SK-N-SH treated with all-trans-retinoic acid at 6 μM for 48 hours (cell line): ENCODE results near the gene PPP2R3B.

ENCODE experiments used
- CREB5 ChIP-seq: fragments of 250-450 bp; sonication (Bioruptor Pico); IDR thresholded peaks from 2 replicates; pipeline ENCODE4 v1.5.1; 2020; ENCODE audit warnings: low read depth, mild to moderate bottlenecking, moderate library complexity
- ISL1 ChIP-seq: fragments of 250-450 bp; sonication (Bioruptor Pico); IDR thresholded peaks from 2 replicates; pipeline ENCODE4 v2.1.2; 2022; ENCODE audit warnings: mild to moderate bottlenecking, moderate library complexity
- OSR1 ChIP-seq: fragments of 250-450 bp; sonication (Bioruptor Pico); IDR thresholded peaks from 2 replicates; pipeline ENCODE4 v1.8.0; 2022; ENCODE audit warnings: moderate library complexity, mild to moderate bottlenecking, inconsistent platforms
- PATZ1 ChIP-seq: fragments of 250-450 bp; sonication (Bioruptor Pico); IDR thresholded peaks from 2 replicates; pipeline ENCODE4 v1.8.0; 2020; ENCODE audit warnings: mild to moderate bottlenecking, moderate library complexity, borderline replicate concordance
- RARB ChIP-seq: fragments of 250-450 bp; sonication (Bioruptor Pico); IDR thresholded peaks from 2 replicates; pipeline ENCODE4 v1.8.0; 2021; ENCODE audit warnings: mild to moderate bottlenecking, moderate library complexity
- TCF4 ChIP-seq: fragments of 250-450 bp; sonication (Bioruptor Pico); IDR thresholded peaks from 2 replicates; pipeline ENCODE4 v1.8.0; 2021; ENCODE audit warnings: mild to moderate bottlenecking, moderate library complexity, borderline replicate concordance
- TSHZ2 ChIP-seq: fragments of 250-450 bp; sonication (Bioruptor Pico); IDR thresholded peaks from 2 replicates; pipeline ENCODE4 v1.5.0; 2020; ENCODE audit warnings: mild to moderate bottlenecking, moderate library complexity
- ZFP30 ChIP-seq: fragments of 450-650 bp; formaldehyde crosslinking; IDR thresholded peaks from 2 replicates; pipeline ENCODE4 v1.5.0; 2022; ENCODE audit warnings: mild to moderate bottlenecking, moderate library complexity
- ZNF8 ChIP-seq: fragments of 450-650 bp; formaldehyde crosslinking; IDR thresholded peaks from 2 replicates; pipeline ENCODE4 v1.5.0; 2020; ENCODE audit warnings: mild to moderate bottlenecking, moderate library complexity

- TF ChIP-seq TCF4 (CRISPR knock-in tag) (no peak), ZFP30 (no peak), TSHZ2 (CRISPR knock-in tag) (no peak), PATZ1 (CRISPR knock-in tag) (no peak), CREB5 (CRISPR knock-in tag) (no peak), OSR1 (CRISPR knock-in tag) (no peak), ISL1 (CRISPR knock-in tag) (no peak), ZNF8 (CRISPR knock-in tag) (no peak), RARB (no peak)
These were observed 12.9 kb downstream of the PPP2R3B start for GRCh38 chrX:373641-374471.
